Loucy (cell line): ENCODE data around the gene THAP4.

Experiments used
- CTCF ChIP-seq: fragments of 200-600 bp; sonication (generic); conservative IDR thresholded peaks from 2 replicates; pipeline ENCODE4 v1.5.1; 2014; ENCODE audit warnings: mild to moderate bottlenecking, antibody characterized with exemption, low read length
- EZH2phosphoT487 ChIP-seq: fragments of 200-600 bp; IDR thresholded peaks from 2 replicates; pipeline ENCODE4 v1.6.1; 2018; ENCODE audit warnings: antibody characterized with exemption, mild to moderate bottlenecking, moderate library complexity, borderline replicate concordance

DNA sequence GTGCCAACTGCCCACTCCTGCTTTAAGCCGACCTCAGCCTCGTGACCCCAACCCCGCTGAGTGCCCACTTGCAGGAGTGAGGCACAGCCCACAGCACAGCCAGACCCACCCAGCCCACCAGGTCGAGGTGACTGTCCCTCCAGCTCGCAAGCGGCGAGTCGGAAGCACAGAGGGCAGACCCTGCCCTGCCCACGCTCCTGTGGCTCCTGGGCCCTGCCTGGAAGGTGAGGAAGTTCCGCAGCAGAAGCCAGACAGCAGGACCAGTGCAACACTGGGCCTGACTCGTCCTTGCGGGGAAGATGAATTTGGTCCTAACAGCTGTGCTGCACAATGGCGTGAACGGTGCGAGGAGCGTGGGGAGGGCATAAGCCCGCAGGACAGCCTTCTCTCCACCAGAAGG is 39.7 kb upstream of the THAP4 start:
- TF ChIP-seq CTCF = no peak
- no peak for TF ChIP-seq EZH2phosphoT487
